Adrenal gland (tissue), 5 donors: ENCODE results near the gene HYAL2.

Source experiments
- CTCF ChIP-seq, 6 experiments: fragments of 450-650 bp in 4 of 6; fragments of 200-600 bp in 2 of 6; sonication (generic) in 1 of 6; IDR thresholded peaks; 1 replicate in 5 of 6; 2 replicates in 1 of 6; pipeline versions ENCODE4 v1.5.1 to v1.8.0; 2016 to 2021; ENCODE audit warnings: antibody characterized with exemption in 6 of 6, mild to moderate bottlenecking in 2 of 6, moderate library complexity in 1 of 6
- POLR2A ChIP-seq, 2 donors: fragments of 450-650 bp; IDR thresholded peaks; one replicate each; pipeline ENCODE4 v1.6.1; 2017; ENCODE audit warnings: antibody characterized with exemption in 2 of 2, mild to moderate bottlenecking in 2 of 2, moderate library complexity in 1 of 2
- donor health status: DM: no; HTN: no; CAD: no.

- TF ChIP-seq POLR2A (IDR thresholded peaks at IDR 0.05): no peak
- TF ChIP-seq CTCF (IDR thresholded peaks at IDR 0.05): no peak
These were observed 32.3 kb upstream of the HYAL2 start for GRCh38 chr3:50354850-50355249.
